GM12878 (cell line): ENCODE results near the gene NKAP. TPM values are rescaled to one million over a fixed set of nuclear protein-coding genes. Genes with fewer than 3 reads are reported as not detected.

Source experiments
- ATAC-seq: fragments of 200-7000 bp; cut with Tn5 transposase; 3 replicates; pipeline ENCODE4 v1.9.1; 2020; ENCODE audit warnings: mild to moderate bottlenecking, moderate library complexity
- BruUV-seq: library from RNA; stranded (reverse); fragments of 400-500 nt; replicated peaks from 2 replicates; lab custom pipeline; 2021; lab: Mats Ljungman, UMichigan
- CTCF ChIA-PET: fragments of 300-600 bp; sonication (Branson Sonifier 250); formaldehyde crosslinking; extraction: SDS; loops from one replicate; lab custom pipeline; 2021; ENCODE audit warnings: inconsistent platforms; lab: Yijun Ruan, JAX
- POLR2A ChIA-PET: fragments of 350-600 bp; formaldehyde crosslinking; extraction: SDS; loops from one replicate; lab custom pipeline; 2021; ENCODE audit warnings: inconsistent platforms; lab: Charles Lee
- RAD21 ChIA-PET: fragments of 300-600 bp; sonication (Branson Sonifier 250); formaldehyde crosslinking; loops from one replicate; lab custom pipeline; 2023; ENCODE audit warnings: antibody characterized with exemption; ENCODE audit not compliant: unreplicated experiment; lab: Charles Lee
- SMC1A ChIA-PET: fragments of 300-600 bp; sonication (Branson Sonifier 250); formaldehyde crosslinking; loops from one replicate; lab custom pipeline; 2023; ENCODE audit not compliant: unreplicated experiment, uncharacterized antibody; lab: Charles Lee
- DNase-seq: peaks from one replicate; pipeline ENCODE4 v3.0.0-alpha.2; 2011; ENCODE audit warnings: low read depth, low spot score
- FAIRE-seq: peaks from 3 replicates; lab custom pipeline; 2011; peaks lifted over from hg19 to GRCh38; lab: Jason Lieb, UNC
- H2AFZ ChIP-seq: 2 replicates; pipeline ENCODE4 v1.6.0; 2011; ENCODE audit warnings: low read depth, low read length, control low read depth; ENCODE audit not compliant: control insufficient read depth
- H3K27ac ChIP-seq: 2 replicates; pipeline ENCODE4 v1.5.1; 2011; ENCODE audit warnings: control low read depth; ENCODE audit not compliant: control insufficient read depth, insufficient read depth
- H3K27me3 ChIP-seq, 2 experiments: replicated peaks in 1 of 2; 2 replicates each; pipeline versions ENCODE4 v1.6.0 to v1.6.1; 2011; ENCODE audit warnings: low read length in 1 of 2; ENCODE audit not compliant: control insufficient read depth in 2 of 2, insufficient read depth in 2 of 2
- H3K36me3 ChIP-seq, 2 experiments: 2 replicates each; pipeline ENCODE4 v1.5.1; 2011; ENCODE audit warnings: low read length in 1 of 2; ENCODE audit not compliant: control insufficient read depth in 2 of 2, insufficient read depth in 2 of 2
- H3K4me1 ChIP-seq: 2 replicates; pipeline ENCODE4 v1.6.1; 2011; ENCODE audit warnings: mild to moderate bottlenecking, low read length, moderate library complexity, mixed read lengths; ENCODE audit not compliant: control insufficient read depth, insufficient read depth
- H3K4me2 ChIP-seq: 2 replicates; pipeline ENCODE4 v1.6.0; 2011; ENCODE audit warnings: control low read depth; ENCODE audit not compliant: control insufficient read depth, insufficient read depth
- H3K4me3 ChIP-seq: fragments of 200-600 bp; sonication (generic); 2 replicates; pipeline ENCODE4 v1.5.1; 2016
- H3K79me2 ChIP-seq: 2 replicates; pipeline ENCODE4 v1.6.0; 2011; ENCODE audit warnings: low read length; ENCODE audit not compliant: control insufficient read depth, insufficient read depth
- H3K9ac ChIP-seq: 2 replicates; pipeline ENCODE4 v1.8.0; 2011; ENCODE audit warnings: low read length, control low read depth, mixed read lengths; ENCODE audit not compliant: control insufficient read depth, insufficient read depth
- H3K9me3 ChIP-seq: replicated peaks from 3 replicates; pipeline ENCODE4 v1.5.1; 2011; ENCODE audit warnings: mild to moderate bottlenecking, low read length; ENCODE audit not compliant: control insufficient read depth, insufficient read depth
- H4K20me1 ChIP-seq: 2 replicates; pipeline ENCODE4 v1.6.0; 2011; ENCODE audit not compliant: control insufficient read depth, insufficient read depth
- CBX3 ChIP-seq: fragments of 200-600 bp; sonication (generic); IDR thresholded peaks from 2 replicates; pipeline ENCODE4 v1.6.1; 2016; ENCODE audit warnings: low read depth, borderline replicate concordance
- KAT2A ChIP-seq: conservative IDR thresholded peaks from 2 replicates; pipeline ENCODE4 v1.6.1; 2011; ENCODE audit warnings: low read depth, low read length; ENCODE audit not compliant: control insufficient read depth
- MTA2 ChIP-seq: fragments of 450-650 bp; IDR thresholded peaks from 2 replicates; pipeline ENCODE4 v1.6.1; 2016; ENCODE audit warnings: low read depth, mild to moderate bottlenecking, moderate library complexity
- NBN ChIP-seq: fragments of 450-650 bp; IDR thresholded peaks from 2 replicates; pipeline ENCODE4 v1.6.1; 2016
- NR2C2 ChIP-seq: IDR thresholded peaks from 2 replicates; pipeline ENCODE4 v1.6.1; 2011; ENCODE audit warnings: borderline replicate concordance, low read depth; ENCODE audit not compliant: control insufficient read depth, insufficient read length
- PML ChIP-seq: IDR thresholded peaks from 2 replicates; pipeline ENCODE4 v1.6.1; 2012; ENCODE audit warnings: low read length, inconsistent platforms
- POLR2AphosphoS5 ChIP-seq: IDR thresholded peaks from 2 replicates; pipeline ENCODE4 v1.6.1; 2011; ENCODE audit warnings: mild to moderate bottlenecking, low read length, inconsistent platforms
- RELA ChIP-seq: fragments of 450-650 bp; IDR thresholded peaks from 2 replicates; pipeline ENCODE4 v1.8.0; 2014; ENCODE audit warnings: borderline replicate concordance; ENCODE audit not compliant: partially characterized antibody
- TARDBP ChIP-seq: IDR thresholded peaks from 2 replicates; pipeline ENCODE4 v1.6.1; 2016; ENCODE audit warnings: borderline replicate concordance
- TBL1XR1 ChIP-seq: IDR thresholded peaks from 2 replicates; pipeline ENCODE4 v1.6.1; 2012; ENCODE audit warnings: low read depth, low read length, improper control_type of control experiment
- WGBS: methylation state at CpG from one replicate; pipeline ENCODE4 v1.1.6; 2016; ENCODE audit warnings: low lambda C conversion rate; ENCODE audit not compliant: insufficient replicate concordance, insufficient coverage; ENCODE audit errors: missing lambda C conversion rate; 5-methylcytosine and 5-hydroxymethylcytosine counted together
- in situ Hi-C: fragments of 300-500 bp; cut with MboI; formaldehyde crosslinking; loops from 9 replicates; pipeline ENCODE4 v1.14.3; 2018; ENCODE audit warnings: mixed read lengths
- intact Hi-C: fragments of 100-400 bp; cut with micrococcal nuclease; formaldehyde crosslinking; loops from one replicate; pipeline ENCODE4 v1.14.2; 2022; ENCODE audit not compliant: unreplicated experiment
- polyA plus RNA-seq, 11 experiments: library from polyadenylated mRNA; depleted of rRNA in 4 of 11; unstranded in 6 of 11; stranded (reverse) in 5 of 11; fragments of >200 nt; fragmentation: Nextera tagmentation in 4 of 11; fragmentation: Illumina TruSeq in 1 of 11; extraction: Ambion mirVana in 4 of 11; extraction: Trizol in 1 of 11; gene quantifications; 1 replicate in 1 of 11; 2 replicates in 10 of 11; pipeline versions ENCODE4 v1.2.1 to v1.2.3, GENCODE V29; 2011 to 2016; ENCODE audit warnings: inconsistent platforms in 2 of 11, missing spikeins in 2 of 11, low read depth in 1 of 11
- total RNA-seq, 4 experiments: library from RNA; depleted of rRNA in 3 of 4; stranded (reverse); fragments of >200 nt in 3 of 4; fragmentation: Illumina TruSeq in 1 of 4; extraction: Trizol in 1 of 4; gene quantifications; 2 replicates each; pipeline versions ENCODE4 v1.2.1 to v1.2.3, GENCODE V29; 2013 to 2021
- TF ChIP-seq, protein P1 (sequence below): fragments of 450-650 bp; conservative IDR thresholded peaks from 2 replicates; pipeline ENCODE4 v1.6.1; 2017; ENCODE audit warnings: mild to moderate bottlenecking, moderate library complexity
- TF ChIP-seq, protein P2 (sequence below): fragments of 450-650 bp; formaldehyde crosslinking; IDR thresholded peaks from 2 replicates; pipeline ENCODE4 v1.4.0; 2020; ENCODE audit warnings: mild to moderate bottlenecking, moderate library complexity
- TF ChIP-seq, protein P3 (sequence below): IDR thresholded peaks from 2 replicates; pipeline ENCODE4 v1.6.1; 2011; ENCODE audit warnings: low read depth, low read length, improper control_type of control experiment, borderline replicate concordance
- TF ChIP-seq, protein P4 (sequence below), 3 experiments: IDR thresholded peaks in 2 of 3; conservative IDR thresholded peaks in 1 of 3; 2 replicates each; pipeline ENCODE4 v1.5.1; 2011; ENCODE audit warnings: low read depth in 3 of 3, low read length in 3 of 3, mild to moderate bottlenecking in 3 of 3, control low read depth in 2 of 3, moderate library complexity in 2 of 3, inconsistent platforms in 1 of 3, mixed read lengths in 1 of 3; ENCODE audit not compliant: control insufficient read depth in 2 of 3, insufficient read depth in 1 of 3; ENCODE audit errors: extremely low read depth in 1 of 3

The NKAP gene
- total and polyA plus RNA-seq, 10 of the 15 experiments (the other 5 are each of a cell fraction or from before 2014, with no cell fraction given): 2.4 to 6.9 (median 5.3) TPM

DNA sequence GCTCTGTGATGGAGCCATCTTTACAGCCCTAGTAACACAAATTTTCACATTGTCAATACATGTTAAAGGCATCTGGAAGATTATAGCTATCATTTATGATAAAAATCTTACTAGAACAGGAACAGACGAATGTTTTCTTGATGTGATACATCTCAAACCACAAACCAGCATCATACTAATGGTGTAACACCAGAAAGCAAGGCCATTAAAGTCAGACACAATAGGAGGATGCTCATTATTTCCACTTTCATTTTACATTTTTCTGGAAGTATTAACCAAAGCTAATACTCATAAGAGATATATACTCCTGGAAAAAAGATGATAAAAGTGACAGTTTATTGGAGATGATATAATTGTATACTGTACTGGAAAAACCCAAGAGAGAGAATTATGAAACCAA lies 42.6 kb downstream of the NKAP start (continued):
- TF ChIP-seq, protein P1, sequence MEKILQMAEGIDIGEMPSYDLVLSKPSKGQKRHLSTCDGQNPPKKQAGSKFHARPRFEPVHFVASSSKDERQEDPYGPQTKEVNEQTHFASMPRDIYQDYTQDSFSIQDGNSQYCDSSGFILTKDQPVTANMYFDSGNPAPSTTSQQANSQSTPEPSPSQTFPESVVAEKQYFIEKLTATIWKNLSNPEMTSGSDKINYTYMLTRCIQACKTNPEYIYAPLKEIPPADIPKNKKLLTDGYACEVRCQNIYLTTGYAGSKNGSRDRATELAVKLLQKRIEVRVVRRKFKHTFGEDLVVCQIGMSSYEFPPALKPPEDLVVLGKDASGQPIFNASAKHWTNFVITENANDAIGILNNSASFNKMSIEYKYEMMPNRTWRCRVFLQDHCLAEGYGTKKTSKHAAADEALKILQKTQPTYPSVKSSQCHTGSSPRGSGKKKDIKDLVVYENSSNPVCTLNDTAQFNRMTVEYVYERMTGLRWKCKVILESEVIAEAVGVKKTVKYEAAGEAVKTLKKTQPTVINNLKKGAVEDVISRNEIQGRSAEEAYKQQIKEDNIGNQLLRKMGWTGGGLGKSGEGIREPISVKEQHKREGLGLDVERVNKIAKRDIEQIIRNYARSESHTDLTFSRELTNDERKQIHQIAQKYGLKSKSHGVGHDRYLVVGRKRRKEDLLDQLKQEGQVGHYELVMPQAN: no peak
- TF ChIP-seq, protein P2, sequence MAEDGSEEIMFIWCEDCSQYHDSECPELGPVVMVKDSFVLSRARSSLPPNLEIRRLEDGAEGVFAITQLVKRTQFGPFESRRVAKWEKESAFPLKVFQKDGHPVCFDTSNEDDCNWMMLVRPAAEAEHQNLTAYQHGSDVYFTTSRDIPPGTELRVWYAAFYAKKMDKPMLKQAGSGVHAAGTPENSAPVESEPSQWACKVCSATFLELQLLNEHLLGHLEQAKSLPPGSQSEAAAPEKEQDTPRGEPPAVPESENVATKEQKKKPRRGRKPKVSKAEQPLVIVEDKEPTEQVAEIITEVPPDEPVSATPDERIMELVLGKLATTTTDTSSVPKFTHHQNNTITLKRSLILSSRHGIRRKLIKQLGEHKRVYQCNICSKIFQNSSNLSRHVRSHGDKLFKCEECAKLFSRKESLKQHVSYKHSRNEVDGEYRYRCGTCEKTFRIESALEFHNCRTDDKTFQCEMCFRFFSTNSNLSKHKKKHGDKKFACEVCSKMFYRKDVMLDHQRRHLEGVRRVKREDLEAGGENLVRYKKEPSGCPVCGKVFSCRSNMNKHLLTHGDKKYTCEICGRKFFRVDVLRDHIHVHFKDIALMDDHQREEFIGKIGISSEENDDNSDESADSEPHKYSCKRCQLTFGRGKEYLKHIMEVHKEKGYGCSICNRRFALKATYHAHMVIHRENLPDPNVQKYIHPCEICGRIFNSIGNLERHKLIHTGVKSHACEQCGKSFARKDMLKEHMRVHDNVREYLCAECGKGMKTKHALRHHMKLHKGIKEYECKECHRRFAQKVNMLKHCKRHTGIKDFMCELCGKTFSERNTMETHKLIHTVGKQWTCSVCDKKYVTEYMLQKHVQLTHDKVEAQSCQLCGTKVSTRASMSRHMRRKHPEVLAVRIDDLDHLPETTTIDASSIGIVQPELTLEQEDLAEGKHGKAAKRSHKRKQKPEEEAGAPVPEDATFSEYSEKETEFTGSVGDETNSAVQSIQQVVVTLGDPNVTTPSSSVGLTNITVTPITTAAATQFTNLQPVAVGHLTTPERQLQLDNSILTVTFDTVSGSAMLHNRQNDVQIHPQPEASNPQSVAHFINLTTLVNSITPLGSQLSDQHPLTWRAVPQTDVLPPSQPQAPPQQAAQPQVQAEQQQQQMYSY (CRISPR knock-in tag): no peak
- TF ChIP-seq RELA: no peak

DNA sequence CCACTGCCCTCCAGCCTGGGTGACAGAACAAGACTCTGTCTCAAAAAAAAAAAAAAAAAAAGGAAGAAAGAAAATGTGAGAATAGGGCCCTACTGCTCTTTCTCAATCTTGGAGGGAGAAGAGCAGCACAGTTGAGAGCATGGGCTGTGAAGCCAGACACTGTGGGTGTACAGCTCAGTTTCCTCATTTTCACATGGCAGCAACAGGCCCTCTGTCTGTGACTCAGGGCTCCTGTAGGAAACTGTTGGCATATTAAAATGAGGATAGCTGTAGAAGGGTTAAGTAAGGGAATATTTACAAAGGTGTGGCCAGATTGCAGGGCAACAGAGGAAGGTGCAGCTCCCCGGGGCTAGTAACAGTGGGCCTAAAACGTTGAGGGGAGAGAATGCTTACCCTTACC lies 44.4 kb downstream of the NKAP start:
- 0% methylated on average over 2 of the region's 2 CpGs for WGBS
- ChIA-PET POLR2A (no interaction called here), RAD21 (no interaction called here), SMC1A (no interaction called here), CTCF (interaction anchor here (0.9 kb wide), 1 partner anchor 15 kb away, joined by 3 read pairs; no protein-coding TSS in a partner anchor)
- H3K4me2 ChIP-seq: no peak overlapping the region
- H3K9me3 ChIP-seq: no peaks in the 10 kb centered on the region
- no peak overlapping the region for H3K27ac ChIP-seq
- intact Hi-C loops: no loop called here
- no peaks in the 10 kb centered on the region for H3K36me3 ChIP-seq
- no peak overlapping the region for H3K4me3 ChIP-seq
- DNase-seq (no peak), FAIRE-seq (no peak), ATAC-seq (no peak)
- H3K4me1 ChIP-seq: no peaks in the 10 kb centered on the region
- H3K9ac ChIP-seq: no peak overlapping the region
- H4K20me1 ChIP-seq: no peaks in the 10 kb centered on the region
- H3K27me3 ChIP-seq: no peaks in the 10 kb centered on the region
- in situ Hi-C loops: no loop called here
- H2AFZ ChIP-seq: no peak overlapping the region
- no peaks in the 10 kb centered on the region for H3K79me2 ChIP-seq
- BruUV-seq: no TSS peak
- TF ChIP-seq KAT2A (no peak), NBN (no peak), POLR2AphosphoS5 (no peak), NR2C2 (no peak), PML (no peak), TBL1XR1 (no peak), CBX3 (no peak), TARDBP (no peak), MTA2 (no peak)
- TF ChIP-seq, protein P3, sequence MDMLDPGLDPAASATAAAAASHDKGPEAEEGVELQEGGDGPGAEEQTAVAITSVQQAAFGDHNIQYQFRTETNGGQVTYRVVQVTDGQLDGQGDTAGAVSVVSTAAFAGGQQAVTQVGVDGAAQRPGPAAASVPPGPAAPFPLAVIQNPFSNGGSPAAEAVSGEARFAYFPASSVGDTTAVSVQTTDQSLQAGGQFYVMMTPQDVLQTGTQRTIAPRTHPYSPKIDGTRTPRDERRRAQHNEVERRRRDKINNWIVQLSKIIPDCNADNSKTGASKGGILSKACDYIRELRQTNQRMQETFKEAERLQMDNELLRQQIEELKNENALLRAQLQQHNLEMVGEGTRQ: no peak
- TF ChIP-seq, protein P4, sequence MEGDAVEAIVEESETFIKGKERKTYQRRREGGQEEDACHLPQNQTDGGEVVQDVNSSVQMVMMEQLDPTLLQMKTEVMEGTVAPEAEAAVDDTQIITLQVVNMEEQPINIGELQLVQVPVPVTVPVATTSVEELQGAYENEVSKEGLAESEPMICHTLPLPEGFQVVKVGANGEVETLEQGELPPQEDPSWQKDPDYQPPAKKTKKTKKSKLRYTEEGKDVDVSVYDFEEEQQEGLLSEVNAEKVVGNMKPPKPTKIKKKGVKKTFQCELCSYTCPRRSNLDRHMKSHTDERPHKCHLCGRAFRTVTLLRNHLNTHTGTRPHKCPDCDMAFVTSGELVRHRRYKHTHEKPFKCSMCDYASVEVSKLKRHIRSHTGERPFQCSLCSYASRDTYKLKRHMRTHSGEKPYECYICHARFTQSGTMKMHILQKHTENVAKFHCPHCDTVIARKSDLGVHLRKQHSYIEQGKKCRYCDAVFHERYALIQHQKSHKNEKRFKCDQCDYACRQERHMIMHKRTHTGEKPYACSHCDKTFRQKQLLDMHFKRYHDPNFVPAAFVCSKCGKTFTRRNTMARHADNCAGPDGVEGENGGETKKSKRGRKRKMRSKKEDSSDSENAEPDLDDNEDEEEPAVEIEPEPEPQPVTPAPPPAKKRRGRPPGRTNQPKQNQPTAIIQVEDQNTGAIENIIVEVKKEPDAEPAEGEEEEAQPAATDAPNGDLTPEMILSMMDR (IDR thresholded peaks at IDR 0.05 in 2 of 3, conservative IDR thresholded peaks at IDR 0.05 in 1 of 3; ENCODE audit: control insufficient read depth in 2 of 3, extremely low read depth in 1 of 3, insufficient read depth in 1 of 3, low read depth in 3 of 3, low read length in 3 of 3): no peak
